ENCODE measurements around the gene PPP1R15A.
"Not testable (repeated sequence)": the region's sequence is repeated elsewhere in the genome, so short reads cannot be mapped to it uniquely, and the experiment has no call there.

Gene PPP1R15A

GRCh38 chr19:48859711-48860572 is 12.3 kb upstream of the PPP1R15A start:
- DNase-seq: no peak

GRCh38 chr19:48861313-48861712 is 10.9 kb upstream of the PPP1R15A start:
- no peak for DNase-seq

GRCh38 chr19:48862827-48863226 is 9.4 kb upstream of the PPP1R15A start:
- no peak for DNase-seq

GRCh38 chr19:48866692-48867091 is 5.5 kb upstream of the PPP1R15A start:
- no peak for DNase-seq

- no peak for DNase-seq
Measured at GRCh38 chr19:48867123-48867745, 5.0 kb upstream of the PPP1R15A start.

GRCh38 chr19:48867746-48868113 is 4.5 kb upstream of the PPP1R15A start:
- no peak for DNase-seq

- no peak for DNase-seq
Measured at GRCh38 chr19:48868114-48868886, 3.9 kb upstream of the PPP1R15A start, which contains the start of gene PLEKHA4. Gene PLEKHA4, minus strand, starts transcription at chr19:48868617. Its CDS starts 997 bp downstream, at chr19:48867620.

- DNase-seq: no peak
Measured at GRCh38 chr19:48870048-48870447, 2.2 kb upstream of the PPP1R15A start.

- DNase-seq: not testable (repeated sequence)
Measured at GRCh38 chr19:48871471-48872181, 595 bp upstream of the PPP1R15A start.

GRCh38 chr19:48872884-48873475 is 759 bp downstream of the PPP1R15A start:
- peak; percentile 42 for DNase-seq

- no peak for DNase-seq
Measured at GRCh38 chr19:48873476-48874302, 1.5 kb downstream of the PPP1R15A start.

GRCh38 chr19:48874303-48875135 is 2.3 kb downstream of the PPP1R15A start:
- no peak for DNase-seq

GRCh38 chr19:48876043-48876981 is 4.1 kb downstream of the PPP1R15A start:
- not testable (repeated sequence) for DNase-seq

GRCh38 chr19:48877855-48878195 is 5.6 kb downstream of the PPP1R15A start:
- no peak for DNase-seq

- no peak for DNase-seq
Measured at GRCh38 chr19:48878196-48879024, 6.2 kb downstream of the PPP1R15A start.

- DNase-seq: no peak
Measured at GRCh38 chr19:48879025-48879637, 6.9 kb downstream of the PPP1R15A start.

- DNase-seq: not testable (repeated sequence)
Measured at GRCh38 chr19:48879696-48880095, 7.5 kb downstream of the PPP1R15A start.
